WTC11 (cell line): ENCODE data around the gene SIRPD. TPM values are rescaled to one million over a fixed set of nuclear protein-coding genes. Genes with fewer than 3 reads are reported as not detected.

Experiments
- ATAC-seq: fragments of 200-7000 bp; cut with Tn5 transposase; 2 replicates; pipeline ENCODE4 v1.10.0; 2021; ENCODE audit warnings: mild to moderate bottlenecking, moderate library complexity
- CTCF ChIA-PET: fragments of 300-600 bp; sonication (Branson Sonifier 250); formaldehyde crosslinking; loops from one replicate; lab custom pipeline; 2021; ENCODE audit warnings: antibody characterized with exemption; lab: Charles Lee
- POLR2A ChIA-PET: fragments of 350-600 bp; sonication (Branson Sonifier 250); formaldehyde crosslinking; loops from one replicate; lab custom pipeline; 2021; ENCODE audit warnings: antibody characterized with exemption; lab: Charles Lee
- DNase-seq: peaks from one replicate; pipeline ENCODE4 v3.0.0; 2021; ENCODE audit warnings: low spot score
- H3K27ac Mint-ChIP-seq: 2 replicates; pipeline ENCODE4 v1.8.0; 2021; ENCODE audit warnings: mixed read lengths
- H3K27me3 Mint-ChIP-seq: 2 replicates; pipeline ENCODE4 v1.8.0; 2021; ENCODE audit warnings: low read depth, mild to moderate bottlenecking, moderate library complexity, mixed read lengths
- H3K36me3 Mint-ChIP-seq: 2 replicates; pipeline ENCODE4 v1.8.0; 2021; ENCODE audit warnings: mixed read lengths
- H3K4me1 Mint-ChIP-seq: 2 replicates; pipeline ENCODE4 v1.8.0; 2022; ENCODE audit warnings: mixed read lengths
- H3K4me3 Mint-ChIP-seq: 2 replicates; pipeline ENCODE4 v1.8.0; 2021; ENCODE audit warnings: mild to moderate bottlenecking, moderate library complexity, mixed read lengths
- H3K9me3 Mint-ChIP-seq: 2 replicates; pipeline ENCODE4 v1.8.0; 2021; ENCODE audit warnings: mixed read lengths
- AFF4 ChIP-seq: sonication (generic); formaldehyde crosslinking; IDR thresholded peaks from 2 replicates; pipeline ENCODE4 v1.8.1; 2023; ENCODE audit warnings: mild to moderate bottlenecking, missing genetic modification reagents, borderline replicate concordance
- ATF1 ChIP-seq: sonication (generic); formaldehyde crosslinking; IDR thresholded peaks from 2 replicates; pipeline ENCODE4 v1.8.1; 2023; ENCODE audit warnings: mild to moderate bottlenecking, moderate library complexity, missing genetic modification reagents
- CBFB ChIP-seq: sonication (generic); formaldehyde crosslinking; IDR thresholded peaks from 2 replicates; pipeline ENCODE4 v1.8.1; 2022; ENCODE audit warnings: mild to moderate bottlenecking, low read depth, missing genetic modification reagents
- CDX4 ChIP-seq: fragments of 250-450 bp; sonication (Bioruptor Pico); IDR thresholded peaks from 2 replicates; pipeline ENCODE4 v1.9.0; 2021; ENCODE audit warnings: moderate library complexity, mild to moderate bottlenecking, inconsistent platforms, borderline replicate concordance
- ERG ChIP-seq: fragments of 250-450 bp; sonication (Bioruptor Pico); IDR thresholded peaks from 2 replicates; pipeline ENCODE4 v1.8.0; 2021; ENCODE audit warnings: mild to moderate bottlenecking
- ESRRA ChIP-seq: sonication (generic); formaldehyde crosslinking; IDR thresholded peaks from 2 replicates; pipeline ENCODE4 v1.8.1; 2022; ENCODE audit warnings: mild to moderate bottlenecking, missing genetic modification reagents, borderline replicate concordance
- GABPB1 ChIP-seq: sonication (generic); formaldehyde crosslinking; IDR thresholded peaks from 2 replicates; pipeline ENCODE4 v1.8.1; 2023; ENCODE audit warnings: mild to moderate bottlenecking, missing genetic modification reagents
- HMGA2 ChIP-seq: fragments of 250-450 bp; sonication (Bioruptor Pico); IDR thresholded peaks from 2 replicates; pipeline ENCODE4 v1.4.0; 2021; ENCODE audit warnings: mild to moderate bottlenecking, moderate library complexity
- OVOL2 ChIP-seq: fragments of 250-450 bp; sonication (Bioruptor Pico); IDR thresholded peaks from 2 replicates; pipeline ENCODE4 v1.9.0; 2021; ENCODE audit warnings: mild to moderate bottlenecking, borderline replicate concordance
- PREB ChIP-seq: sonication (generic); formaldehyde crosslinking; IDR thresholded peaks from 2 replicates; pipeline ENCODE4 v1.8.1; 2022; ENCODE audit warnings: mild to moderate bottlenecking, missing genetic modification reagents, moderate library complexity, borderline replicate concordance
- RELA ChIP-seq: sonication (generic); formaldehyde crosslinking; IDR thresholded peaks from 2 replicates; pipeline ENCODE4 v1.8.1; 2022; ENCODE audit warnings: missing genetic modification reagents, mild to moderate bottlenecking, borderline replicate concordance
- RORB ChIP-seq: fragments of 250-450 bp; sonication (Bioruptor Pico); IDR thresholded peaks from 2 replicates; pipeline ENCODE4 v1.9.0; 2021; ENCODE audit warnings: mild to moderate bottlenecking
- USF2 ChIP-seq: sonication (generic); formaldehyde crosslinking; IDR thresholded peaks from 2 replicates; pipeline ENCODE4 v1.8.1; 2023; ENCODE audit warnings: mild to moderate bottlenecking, missing genetic modification reagents, moderate library complexity
- ZNF219 ChIP-seq: sonication (generic); formaldehyde crosslinking; IDR thresholded peaks from 2 replicates; pipeline ENCODE4 v1.8.0; 2023; ENCODE audit warnings: missing genetic modification reagents, mild to moderate bottlenecking, borderline replicate concordance
- ZNF423 ChIP-seq: fragments of 250-450 bp; sonication (Bioruptor Pico); IDR thresholded peaks from 2 replicates; pipeline ENCODE4 v2.1.2; 2022; ENCODE audit warnings: mild to moderate bottlenecking, moderate library complexity
- ZNF425 ChIP-seq: fragments of 250-450 bp; sonication (Bioruptor Pico); conservative IDR thresholded peaks from 2 replicates; pipeline ENCODE4 v1.9.0; 2021; ENCODE audit warnings: mild to moderate bottlenecking
- ZNF512 ChIP-seq: sonication (generic); formaldehyde crosslinking; IDR thresholded peaks from 2 replicates; pipeline ENCODE4 v1.8.1; 2022; ENCODE audit warnings: missing genetic modification reagents, borderline replicate concordance
- ZNF532 ChIP-seq: fragments of 250-450 bp; sonication (Bioruptor Pico); IDR thresholded peaks from 2 replicates; pipeline ENCODE4 v1.9.0; 2021; ENCODE audit warnings: mild to moderate bottlenecking, borderline replicate concordance
- total RNA-seq: library from RNA; stranded (reverse); gene quantifications from 3 replicates; pipeline ENCODE4 v1.2.3, GENCODE V29; 2021

The SIRPD gene
- total RNA-seq, 1 experiment from 2014 or later: not detected

- H3K9me3 Mint-ChIP-seq: peaks cover 7% of the 10 kb centered on the region; the same call in 1 of the 2 replicates
- H3K4me3 Mint-ChIP-seq: no peak overlapping the region
- no peaks in the 10 kb centered on the region for H3K36me3 Mint-ChIP-seq
- H3K27me3 Mint-ChIP-seq: peaks cover 36% of the 10 kb centered on the region
- DNase-seq (no peak), ATAC-seq (no peak)
- TF ChIP-seq RORB (CRISPR knock-in tag): no peak
- no peak for TF ChIP-seq GABPB1 (CRISPR knock-in tag)
- no peak for TF ChIP-seq ZNF219 (CRISPR knock-in tag)
- no peak for TF ChIP-seq ERG
- no peak for TF ChIP-seq CDX4
- no peak for TF ChIP-seq HMGA2 (CRISPR knock-in tag)
- TF ChIP-seq RELA (CRISPR knock-in tag): no peak
- no peak for TF ChIP-seq CBFB (CRISPR knock-in tag)
- no peak for TF ChIP-seq USF2
- no peak for TF ChIP-seq PREB (CRISPR knock-in tag)
- TF ChIP-seq ZNF423 (CRISPR knock-in tag): no peak
- TF ChIP-seq ATF1 (CRISPR knock-in tag): no peak
- no peak for TF ChIP-seq OVOL2 (CRISPR knock-in tag)
- no peak for TF ChIP-seq ZNF532 (CRISPR knock-in tag)
- TF ChIP-seq ESRRA (CRISPR knock-in tag): no peak
- TF ChIP-seq AFF4 (CRISPR knock-in tag): no peak
- TF ChIP-seq ZNF512 (CRISPR knock-in tag): no peak
- TF ChIP-seq ZNF425 (CRISPR knock-in tag): no peak
- TF ChIP-seq, all 79 proteins: peak for 0
- Mint-ChIP-seq H3K4me1 (no peaks in the 10 kb centered on the region), H3K27ac (no peak overlapping the region)
- ChIA-PET CTCF (interaction anchor here (4.7 kb wide), 1 partner anchor 14 kb away, joined by 23 read pairs; no protein-coding TSS in a partner anchor), POLR2A (no interaction called here)
Measured at GRCh38 chr20:1489764-1490436, 67.6 kb downstream of the SIRPD start.
